NCI-H146 treated with DMSO at 0.1 percent for 48 hours (cell line): Measurements from ENCODE around the gene DHRS1.
"Not testable (repeated sequence)": the region's sequence is repeated elsewhere in the genome, so short reads cannot be mapped to it uniquely, and the experiment has no call there.

Experiments used
- DNase-seq: peaks from one replicate; lab custom pipeline; 2025; ENCODE audit not compliant: unreplicated experiment; lab: John Stamatoyannopoulos, UW

The DHRS1 gene

DNA sequence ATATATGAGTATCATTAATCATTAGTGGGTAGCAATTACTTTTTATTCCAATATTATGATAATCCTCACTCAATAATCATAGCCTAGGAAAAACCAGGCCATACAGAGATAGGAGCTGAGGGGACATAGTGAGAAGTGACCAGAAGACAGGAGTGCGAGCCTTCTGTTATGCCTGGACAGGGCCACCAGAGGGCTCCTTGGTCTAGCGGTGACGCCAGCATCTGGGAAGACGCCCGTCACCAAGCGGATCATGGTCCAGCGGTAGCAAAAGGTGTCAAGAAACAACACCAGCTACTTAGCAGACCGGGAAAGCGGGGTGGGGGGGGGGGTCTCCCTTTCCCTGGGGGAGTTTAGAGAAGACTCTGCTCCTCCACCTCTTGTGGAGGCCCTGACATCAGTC lies 28.3 kb upstream of the DHRS1 start:
- DNase-seq, result not testable (repeated sequence)

DNA sequence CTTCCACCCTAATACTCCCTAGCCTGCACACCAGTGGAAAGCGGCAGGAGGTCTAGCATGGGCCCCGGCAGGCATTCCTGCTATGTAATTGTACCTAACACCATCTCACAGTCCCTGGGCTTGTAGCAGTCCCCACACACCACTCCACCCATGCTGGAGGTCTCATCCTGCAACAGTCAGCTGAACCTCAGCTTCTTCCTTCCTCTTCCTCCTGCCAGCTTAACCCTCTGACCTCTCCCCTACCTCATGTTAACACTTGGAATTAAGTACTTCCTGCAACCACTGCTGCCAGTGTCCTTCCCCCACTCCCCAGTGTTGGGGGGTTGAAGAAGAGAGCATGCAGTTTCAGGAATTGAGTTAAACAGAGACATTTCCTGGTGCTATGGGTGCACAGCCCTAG lies 27.7 kb upstream of the DHRS1 start:
- no peak for DNase-seq

DNA sequence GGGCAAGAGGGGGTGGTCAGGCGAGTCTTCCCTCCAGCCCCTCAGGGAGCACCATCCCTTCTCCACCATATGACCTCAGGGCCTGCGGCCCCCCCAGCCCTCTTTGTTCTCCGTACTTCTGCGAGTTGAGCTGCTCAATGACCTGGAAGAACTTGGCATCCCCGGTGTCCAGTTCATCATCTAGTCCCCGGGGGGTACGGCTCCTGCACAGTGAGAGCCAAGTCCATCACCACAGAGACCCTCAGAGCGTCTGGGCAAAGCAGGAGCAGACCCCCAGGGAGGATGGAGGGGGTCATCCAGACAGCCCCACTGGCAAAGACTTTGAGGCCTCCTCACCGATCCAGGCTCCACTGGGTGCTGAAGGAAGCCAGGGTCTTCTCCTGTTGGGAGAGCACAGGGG lies 26.4 kb upstream of the DHRS1 start:
- DNase-seq, result no peak

DNA sequence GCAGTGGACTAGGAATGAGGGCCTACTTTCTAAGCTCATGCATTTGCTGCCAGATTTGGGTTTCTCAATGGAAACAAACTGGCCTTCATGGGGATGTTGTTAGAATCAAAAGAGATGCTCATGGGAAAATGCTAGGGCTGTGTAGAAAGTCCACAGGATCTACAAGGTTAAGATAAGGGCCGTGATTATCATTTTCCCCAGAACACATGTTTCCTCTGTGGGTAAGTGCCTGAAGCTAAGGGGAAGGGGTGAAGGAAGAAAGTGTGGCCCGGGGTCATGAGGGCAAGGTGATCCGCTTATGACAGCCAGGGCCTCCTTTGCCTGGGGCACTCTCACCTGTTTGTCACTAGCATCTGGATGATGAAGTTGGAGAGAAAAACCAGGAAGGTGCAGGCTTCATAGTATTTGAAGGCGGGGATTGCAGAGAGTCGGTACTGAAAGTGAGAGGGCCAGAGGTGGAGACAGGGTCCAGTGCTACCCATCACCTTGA lies 25.5 kb upstream of the DHRS1 start:
- DNase-seq, result no peak

DNA sequence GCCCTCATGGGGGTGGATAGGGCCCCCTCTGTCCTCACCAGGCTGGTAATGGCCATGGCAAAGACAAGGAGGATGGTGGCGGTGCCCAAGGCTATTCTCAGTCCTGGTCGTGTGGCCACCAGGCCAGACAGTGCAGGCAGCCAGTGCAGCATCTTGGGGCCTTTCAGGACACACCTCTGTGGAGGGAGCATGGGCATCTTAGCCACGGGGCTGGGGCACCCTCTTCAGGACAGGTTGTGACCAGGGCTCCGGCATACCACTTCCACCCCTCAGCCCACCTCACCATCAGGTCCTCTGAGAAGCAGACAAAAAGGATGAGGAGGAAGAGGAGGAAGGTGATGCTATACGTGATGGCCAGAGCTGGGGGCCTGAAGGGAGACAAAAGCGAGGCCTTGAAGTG lies 24.4 kb upstream of the DHRS1 start:
- DNase-seq, result no peak

DNA sequence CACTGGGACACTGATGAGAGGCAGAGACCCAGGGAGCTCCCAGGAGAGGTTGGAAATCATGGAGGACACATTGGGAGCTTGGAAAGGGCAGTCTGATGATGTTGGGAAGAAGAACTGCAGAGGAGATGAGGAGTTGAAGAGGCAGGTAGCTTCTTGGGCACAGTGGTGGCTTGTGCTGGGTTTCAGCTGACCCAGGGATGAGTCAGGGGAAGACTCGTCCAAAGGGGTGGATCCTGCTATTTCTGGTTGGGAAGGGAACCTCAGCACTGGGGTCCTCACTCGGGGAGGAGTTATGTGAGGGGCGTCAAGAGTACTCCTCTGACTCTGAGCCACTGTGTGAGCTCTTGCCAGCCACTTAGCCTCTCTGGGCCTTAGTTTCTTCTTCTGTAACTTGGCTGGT lies 23.8 kb upstream of the DHRS1 start:
- no peak for DNase-seq

DNA sequence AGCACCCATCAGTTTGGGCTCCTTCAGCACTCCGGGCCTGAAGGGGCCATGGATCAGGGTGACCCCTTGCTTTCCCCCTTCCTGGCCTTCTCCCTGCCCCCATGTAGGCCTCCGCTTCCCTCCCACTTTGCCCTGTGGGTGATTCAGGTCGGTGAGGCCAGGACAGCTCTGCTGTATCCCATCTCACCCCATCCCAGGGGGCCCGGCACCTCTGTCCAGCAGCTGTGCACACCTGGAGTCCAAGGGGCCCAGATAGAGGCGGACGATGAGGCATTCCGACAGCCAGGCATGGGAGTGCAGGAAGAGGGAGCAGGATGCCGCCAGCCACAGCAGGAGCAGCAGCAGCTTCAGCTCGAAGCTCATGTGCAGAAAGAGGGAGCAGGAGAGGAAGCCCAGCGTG lies 23.1 kb upstream of the DHRS1 start:
- no peak for DNase-seq

DNA sequence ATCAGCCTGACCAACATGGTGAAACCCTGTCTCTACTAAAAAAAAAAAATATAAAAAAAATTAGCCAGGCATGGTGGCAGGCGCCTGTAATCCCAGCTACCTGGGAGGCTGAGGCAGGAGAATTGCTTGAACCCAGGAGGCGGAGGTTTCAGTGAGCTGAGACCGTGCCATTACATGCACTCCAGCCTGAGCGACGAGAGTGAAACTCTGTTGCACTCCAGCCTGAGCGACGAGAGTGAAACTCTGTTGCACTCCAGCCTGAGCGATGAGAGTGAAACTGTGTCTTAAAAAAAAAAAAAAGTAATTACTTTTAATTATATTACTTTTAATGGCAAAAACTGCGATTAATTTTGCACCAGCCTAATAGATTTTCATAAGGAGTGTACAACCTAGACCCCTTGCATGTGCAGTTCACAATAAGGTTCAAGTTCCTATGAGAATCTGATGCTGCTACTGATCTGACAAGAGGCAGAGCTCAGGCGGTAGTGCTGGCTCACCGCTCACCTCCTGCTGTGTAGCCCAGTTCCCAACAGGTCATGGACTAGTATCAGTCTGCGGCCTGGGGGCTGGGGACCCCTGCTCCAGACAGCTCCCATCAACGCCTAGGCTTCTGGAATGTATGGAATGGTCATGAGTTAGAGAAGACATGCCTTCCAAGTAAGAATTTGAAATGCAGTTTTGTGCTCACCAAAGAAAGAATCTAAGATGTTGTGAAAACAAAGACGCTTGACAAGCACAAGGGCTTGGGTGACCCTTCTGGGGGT lies 21.8 kb upstream of the DHRS1 start:
- DNase-seq, result no peak

DNA sequence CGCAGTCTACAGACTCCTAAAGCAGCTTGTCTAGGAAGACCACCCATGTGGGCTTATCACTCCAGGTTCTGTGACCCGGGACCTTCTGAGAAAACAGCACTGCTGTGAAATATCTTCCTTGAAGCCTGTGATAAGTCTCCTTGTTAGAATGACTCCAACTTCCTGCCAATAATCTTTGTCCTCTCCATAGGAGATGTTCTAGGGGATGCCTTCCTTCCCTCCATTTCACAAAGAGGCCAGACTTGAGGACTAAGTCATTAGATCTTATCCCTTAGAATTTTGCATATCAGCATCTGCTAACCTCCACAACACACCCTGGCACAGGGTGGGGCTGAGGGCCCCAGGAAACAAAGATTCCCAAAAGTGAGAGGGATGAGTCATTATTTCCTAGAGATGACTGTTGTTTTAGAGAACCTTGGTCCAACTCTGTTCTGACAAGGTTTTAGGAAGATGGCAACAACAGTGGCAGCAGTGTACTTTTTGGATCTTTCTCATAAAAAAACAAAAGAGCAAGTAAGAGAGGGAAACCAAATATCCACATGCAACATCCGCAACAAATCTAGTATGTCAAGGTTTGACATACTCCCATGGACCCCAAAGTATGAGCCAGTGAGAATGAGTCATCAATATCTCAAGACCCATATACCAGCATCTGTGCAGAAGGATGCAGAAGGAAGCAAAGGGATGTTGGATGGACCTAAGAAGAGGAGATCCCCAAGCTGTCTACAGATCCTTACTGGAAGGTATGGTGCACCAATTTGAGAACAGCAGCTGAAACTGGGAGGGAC lies 17.8 kb upstream of the DHRS1 start:
- no peak for DNase-seq

DNA sequence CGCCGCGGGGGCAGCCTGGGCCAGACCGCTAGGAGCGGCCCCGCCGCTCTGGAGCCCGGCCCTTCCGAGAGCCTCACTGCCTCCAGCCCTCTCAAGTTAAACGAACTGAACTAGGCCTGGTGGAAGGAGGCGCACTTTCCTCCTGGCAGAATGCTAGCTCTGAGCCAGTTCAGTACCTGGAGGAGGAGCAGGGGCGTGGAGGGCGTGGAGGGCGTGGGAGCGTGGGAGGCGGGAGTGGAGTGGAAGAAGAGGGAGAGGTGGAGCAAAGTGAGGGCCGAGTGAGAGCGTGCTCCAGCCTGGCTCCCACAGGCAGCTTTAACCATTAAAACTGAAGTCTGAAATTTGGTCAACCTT lies 17.0 kb upstream of the DHRS1 start:
- DNase-seq, result no peak

DNA sequence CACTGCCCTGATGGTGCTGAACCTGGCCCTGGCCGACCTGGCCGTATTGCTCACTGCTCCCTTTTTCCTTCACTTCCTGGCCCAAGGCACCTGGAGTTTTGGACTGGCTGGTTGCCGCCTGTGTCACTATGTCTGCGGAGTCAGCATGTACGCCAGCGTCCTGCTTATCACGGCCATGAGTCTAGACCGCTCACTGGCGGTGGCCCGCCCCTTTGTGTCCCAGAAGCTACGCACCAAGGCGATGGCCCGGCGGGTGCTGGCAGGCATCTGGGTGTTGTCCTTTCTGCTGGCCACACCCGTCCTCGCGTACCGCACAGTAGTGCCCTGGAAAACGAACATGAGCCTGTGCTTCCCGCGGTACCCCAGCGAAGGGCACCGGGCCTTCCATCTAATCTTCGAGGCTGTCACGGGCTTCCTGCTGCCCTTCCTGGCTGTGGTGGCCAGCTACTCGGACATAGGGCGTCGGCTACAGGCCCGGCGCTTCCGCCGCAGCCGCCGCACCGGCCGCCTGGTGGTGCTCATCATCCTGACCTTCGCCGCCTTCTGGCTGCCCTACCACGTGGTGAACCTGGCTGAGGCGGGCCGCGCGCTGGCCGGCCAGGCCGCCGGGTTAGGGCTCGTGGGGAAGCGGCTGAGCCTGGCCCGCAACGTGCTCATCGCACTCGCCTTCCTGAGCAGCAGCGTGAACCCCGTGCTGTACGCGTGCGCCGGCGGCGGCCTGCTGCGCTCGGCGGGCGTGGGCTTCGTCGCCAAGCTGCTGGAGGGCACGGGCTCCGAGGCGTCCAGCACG lies 16.4 kb upstream of the DHRS1 start:
- no peak for DNase-seq

DNA sequence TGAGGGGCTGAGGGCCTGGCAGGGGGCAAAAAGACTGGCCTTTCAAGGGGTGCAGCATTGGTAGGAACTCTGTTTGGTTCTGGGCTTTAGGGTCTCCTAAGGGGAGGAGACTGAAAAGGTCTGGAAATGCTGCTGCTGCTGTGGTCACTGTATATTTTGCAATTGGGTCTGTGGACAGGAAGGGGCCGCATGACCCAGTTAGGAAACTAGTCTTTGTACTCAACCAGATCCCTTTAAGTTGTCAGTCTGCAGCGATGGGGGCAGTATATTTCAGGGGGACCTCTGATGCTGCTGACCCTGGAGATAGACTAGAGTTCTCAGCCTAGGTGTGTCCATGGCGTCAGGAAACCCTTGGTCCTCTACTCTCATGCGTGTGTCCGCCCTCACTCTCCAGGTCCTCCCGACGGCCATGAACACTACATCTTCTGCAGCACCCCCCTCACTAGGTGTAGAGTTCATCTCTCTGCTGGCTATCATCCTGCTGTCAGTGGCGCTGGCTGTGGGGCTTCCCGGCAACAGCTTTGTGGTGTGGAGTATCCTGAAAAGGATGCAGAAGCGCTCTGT lies 15.7 kb upstream of the DHRS1 start:
- no peak for DNase-seq

DNA sequence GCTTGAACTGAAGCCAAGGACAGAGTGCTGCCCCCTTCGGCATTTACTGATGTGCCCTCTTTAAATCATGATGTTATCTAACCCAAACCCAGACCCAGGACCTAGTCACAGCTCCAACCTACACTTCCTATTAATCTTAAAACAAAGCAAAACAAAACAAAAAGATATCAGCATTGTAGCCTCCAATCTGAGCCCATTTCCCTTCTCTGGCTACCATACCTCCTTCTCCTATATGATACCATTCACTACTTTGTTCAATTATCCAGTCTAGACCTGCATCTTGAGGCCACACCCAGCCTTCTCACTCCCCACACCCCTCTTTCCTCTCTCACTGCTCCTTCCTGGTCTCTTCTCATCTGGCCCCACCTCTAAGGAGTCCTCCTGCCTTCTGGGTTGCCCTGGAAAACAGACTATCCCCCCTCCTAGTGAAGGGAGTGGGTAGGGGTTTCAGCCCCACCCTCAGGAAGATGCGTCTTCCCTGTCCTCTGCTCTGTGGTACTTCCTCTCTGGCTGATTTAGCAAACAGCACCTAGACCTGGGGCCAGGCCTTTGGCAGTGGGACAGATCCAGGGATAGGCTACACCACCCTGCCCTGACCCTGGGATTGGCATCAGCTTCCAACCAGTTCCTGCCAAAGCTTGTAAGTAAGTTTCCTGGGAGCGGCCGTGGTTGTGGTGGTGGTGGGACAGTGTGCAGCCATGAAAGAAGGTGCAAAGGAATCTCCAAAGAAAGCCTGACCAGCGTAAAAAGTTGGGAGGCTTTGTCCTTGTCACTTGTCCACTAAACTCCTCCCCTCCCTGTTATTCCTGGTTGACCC lies 15.0 kb upstream of the DHRS1 start:
- no peak for DNase-seq

DNA sequence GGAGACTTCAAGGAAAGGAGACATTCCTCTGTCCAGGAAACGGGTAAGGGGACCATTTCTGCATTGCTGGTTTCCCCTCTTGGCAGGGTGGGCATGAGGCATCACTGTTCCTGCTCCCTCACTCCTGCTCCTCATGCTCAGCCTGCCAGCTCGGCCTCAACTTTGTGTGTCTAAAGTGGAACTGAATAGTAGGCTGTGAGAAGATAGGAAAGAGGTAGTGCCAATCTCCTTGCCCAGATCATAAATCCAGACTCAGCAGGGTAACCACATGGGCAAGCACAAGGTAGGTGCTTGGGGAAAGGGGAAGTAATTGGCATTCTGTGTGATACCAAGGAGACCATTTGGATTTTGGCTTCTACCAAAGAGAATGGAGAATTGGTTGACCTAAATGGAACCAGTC lies 14.3 kb upstream of the DHRS1 start:
- DNase-seq, result no peak

DNA sequence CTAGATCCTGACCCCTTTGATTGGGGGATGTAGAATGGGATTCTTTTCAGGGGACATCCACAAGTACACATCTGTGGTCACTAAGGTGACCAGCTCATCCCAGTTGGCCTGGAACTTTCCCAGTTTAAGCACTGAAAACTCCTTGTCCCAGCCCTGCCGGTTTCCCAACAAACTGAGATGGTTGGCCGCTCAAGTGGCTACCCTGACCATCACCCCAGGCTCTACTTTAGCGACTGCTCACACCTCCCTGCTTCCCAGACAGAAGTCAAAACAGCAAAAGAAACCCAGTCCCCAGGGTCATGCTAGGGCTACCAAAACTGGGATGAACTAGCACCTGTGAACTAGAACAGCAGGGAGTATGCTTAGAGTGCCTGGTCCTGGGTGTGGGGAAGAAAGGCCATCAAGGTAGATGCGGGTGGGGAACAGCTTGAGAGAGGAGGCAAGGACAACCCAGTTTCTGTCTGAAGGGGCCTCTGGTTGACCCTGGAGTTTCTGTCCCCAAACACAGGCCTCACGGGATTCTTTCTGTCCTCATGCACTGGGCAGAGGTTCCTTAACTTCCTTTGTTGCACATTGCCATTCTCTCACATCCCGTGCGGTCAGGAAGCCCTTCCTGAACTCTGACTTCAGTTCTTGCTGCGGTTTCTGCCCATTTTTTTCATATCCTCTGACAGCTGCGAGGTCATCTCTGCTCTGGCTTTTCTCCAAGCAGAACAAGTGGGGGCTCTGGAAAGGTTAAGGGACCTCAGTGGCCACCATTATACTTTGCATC lies 13.3 kb upstream of the DHRS1 start:
- DNase-seq, result no peak

DNA sequence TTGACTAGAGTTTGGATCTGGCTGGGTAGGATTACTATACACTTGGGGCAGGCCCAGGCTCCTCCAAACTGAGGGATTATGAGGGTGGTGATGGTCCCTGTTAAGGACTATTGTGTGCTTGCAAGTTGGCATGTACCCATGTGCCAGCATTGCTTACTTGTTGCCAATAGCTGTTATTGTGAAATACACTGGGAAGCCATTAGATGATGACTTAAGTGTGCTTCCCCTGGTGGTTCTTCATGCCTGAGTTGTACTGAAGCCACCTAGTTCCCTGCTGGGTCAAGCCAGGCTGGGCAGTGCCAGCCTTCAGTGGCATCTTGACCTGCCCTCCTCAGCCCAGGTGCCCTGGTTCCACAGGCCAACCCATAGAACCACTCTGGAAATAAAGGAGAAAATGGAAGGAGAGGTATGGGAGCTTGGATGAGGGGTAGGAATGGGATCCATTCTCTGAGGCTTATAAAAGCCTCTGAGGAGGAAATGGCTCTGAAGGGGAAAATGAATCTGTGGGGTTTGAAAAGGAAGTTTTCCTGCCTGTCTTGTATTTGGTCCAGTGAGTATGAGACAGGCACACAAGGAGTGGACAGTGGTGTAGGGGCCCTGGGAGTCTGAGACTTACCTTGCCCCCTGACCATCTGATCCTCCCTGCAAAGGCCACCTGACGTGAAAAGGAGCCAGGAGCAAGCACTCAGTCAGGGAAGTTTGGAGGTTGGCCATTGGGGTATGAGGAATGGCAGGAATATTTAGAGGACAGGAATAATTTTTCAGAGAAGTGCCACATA lies 12.4 kb upstream of the DHRS1 start:
- DNase-seq, result no peak

DNA sequence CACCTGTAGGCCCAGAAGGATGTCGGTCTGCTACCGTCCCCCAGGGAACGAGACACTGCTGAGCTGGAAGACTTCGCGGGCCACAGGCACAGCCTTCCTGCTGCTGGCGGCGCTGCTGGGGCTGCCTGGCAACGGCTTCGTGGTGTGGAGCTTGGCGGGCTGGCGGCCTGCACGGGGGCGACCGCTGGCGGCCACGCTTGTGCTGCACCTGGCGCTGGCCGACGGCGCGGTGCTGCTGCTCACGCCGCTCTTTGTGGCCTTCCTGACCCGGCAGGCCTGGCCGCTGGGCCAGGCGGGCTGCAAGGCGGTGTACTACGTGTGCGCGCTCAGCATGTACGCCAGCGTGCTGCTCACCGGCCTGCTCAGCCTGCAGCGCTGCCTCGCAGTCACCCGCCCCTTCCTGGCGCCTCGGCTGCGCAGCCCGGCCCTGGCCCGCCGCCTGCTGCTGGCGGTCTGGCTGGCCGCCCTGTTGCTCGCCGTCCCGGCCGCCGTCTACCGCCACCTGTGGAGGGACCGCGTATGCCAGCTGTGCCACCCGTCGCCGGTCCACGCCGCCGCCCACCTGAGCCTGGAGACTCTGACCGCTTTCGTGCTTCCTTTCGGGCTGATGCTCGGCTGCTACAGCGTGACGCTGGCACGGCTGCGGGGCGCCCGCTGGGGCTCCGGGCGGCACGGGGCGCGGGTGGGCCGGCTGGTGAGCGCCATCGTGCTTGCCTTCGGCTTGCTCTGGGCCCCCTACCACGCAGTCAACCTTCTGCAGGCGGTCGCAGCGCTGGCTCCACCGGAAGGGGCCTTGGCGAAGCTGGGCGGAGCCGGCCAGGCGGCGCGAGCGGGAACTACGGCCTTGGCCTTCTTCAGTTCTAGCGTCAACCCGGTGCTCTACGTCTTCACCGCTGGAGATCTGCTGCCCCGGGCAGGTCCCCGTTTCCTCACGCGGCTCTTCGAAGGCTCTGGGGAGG lies 11.3 kb upstream of the DHRS1 start, which contains the start of gene LTB4R:
LTB4R (plus strand) TSS at position 857 of the 959 bp plus-strand sequence. CDS start 4,150 bp downstream, outside the sequence.
- peak; percentile 76 for DNase-seq

DNA sequence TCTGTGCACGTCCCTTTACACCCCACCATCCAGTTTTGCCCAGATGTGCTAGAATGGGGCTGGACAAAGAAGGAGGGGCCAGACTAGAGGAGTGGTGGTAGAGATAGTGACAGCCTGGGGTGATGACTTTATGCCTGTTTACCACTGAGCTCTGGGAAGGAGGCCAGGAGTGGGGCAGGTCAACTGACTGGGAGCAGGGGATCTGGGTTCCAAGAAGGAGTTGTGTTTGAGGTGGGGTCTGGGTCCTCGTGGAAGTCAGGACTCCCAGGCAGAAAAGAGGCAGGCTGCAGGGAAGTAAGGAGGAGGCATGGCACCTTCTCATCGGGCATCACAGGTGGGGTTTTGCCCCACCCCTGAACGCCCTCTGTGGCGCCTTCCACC lies 10.7 kb upstream of the DHRS1 start:
- no peak for DNase-seq
